ENCODE measurements around the gene THOC6.
"Not testable (repeated sequence)": the region's sequence is repeated elsewhere in the genome, so short reads cannot be mapped to it uniquely, and the experiment has no call there.

The THOC6 gene

DNA sequence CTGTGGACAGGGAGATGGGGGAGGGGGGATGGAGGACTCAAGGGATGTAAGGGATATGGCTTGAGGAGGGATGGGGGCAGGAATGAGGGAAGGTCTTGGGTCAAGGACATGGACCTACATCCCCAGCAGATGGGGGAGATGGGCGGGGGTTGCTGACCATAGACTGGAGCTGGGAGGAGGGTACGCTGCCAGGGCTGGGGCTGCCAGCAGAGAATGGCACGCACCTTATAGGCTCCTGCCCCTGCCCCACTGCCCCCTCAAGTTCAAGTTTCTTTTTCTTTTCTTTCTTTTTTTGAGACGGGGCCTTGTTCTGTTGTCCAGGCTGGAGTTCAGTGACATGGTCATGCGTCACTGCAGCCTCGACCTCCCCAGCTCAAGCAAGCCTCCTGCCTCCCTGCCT, 52.1 kb downstream of the THOC6 start:
- DNase-seq = not testable (repeated sequence)

DNA sequence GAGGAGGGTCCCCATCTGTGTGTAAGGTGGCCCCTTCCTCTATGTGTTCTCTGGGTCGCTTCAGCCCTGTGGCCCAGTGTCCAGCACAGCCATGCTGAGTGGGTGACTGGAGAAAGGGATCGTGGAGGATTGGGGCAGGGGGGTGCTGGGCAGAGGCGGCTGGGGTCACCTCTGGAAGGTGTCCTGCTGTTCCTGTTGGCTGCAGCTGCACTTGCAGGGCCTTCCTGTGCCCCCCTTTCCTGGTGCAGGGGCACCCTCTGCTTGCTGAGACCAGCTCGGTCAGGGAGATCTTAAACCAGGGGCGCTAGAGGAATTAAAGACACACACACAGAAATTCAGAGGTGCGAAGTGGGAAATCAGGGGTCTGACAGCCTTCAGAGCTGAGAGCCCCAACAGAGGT, 52.7 kb downstream of the THOC6 start:
- no peak for DNase-seq
